Stimulated activated CD4-positive, alpha-beta T cell treated with anti-CD3 and anti-CD28 coated beads, Interleukin-12 subunit alpha, Interleukin-12 subunit beta, amount 100 ng/mL, for 48 hours (primary cell): ENCODE results near the gene PLLP.

Experiments
- DNase-seq, 3 donors: peaks; one replicate each; pipeline ENCODE4 v3.0.0-alpha.2; 2020; ENCODE audit warnings: low read depth in 2 of 3, low spot score in 1 of 3

The PLLP gene

GRCh38 chr16:57226701-57227621 lies 57.5 kb downstream of the PLLP start:
- no peak for DNase-seq

GRCh38 chr16:57225978-57226377 lies 58.5 kb downstream of the PLLP start:
- no peak for DNase-seq

- no peak for DNase-seq
Measured at GRCh38 chr16:57224651-57225335, 59.7 kb downstream of the PLLP start.

- DNase-seq: no peak
Measured at GRCh38 chr16:57223057-57223456, 61.4 kb downstream of the PLLP start.

GRCh38 chr16:57216968-57217367 lies 67.5 kb downstream of the PLLP start:
- DNase-seq: no peak

- no peak for DNase-seq
Measured at GRCh38 chr16:57213462-57213861, 71.0 kb downstream of the PLLP start.

- DNase-seq: no peak
Measured at GRCh38 chr16:57209780-57210179, 74.7 kb downstream of the PLLP start.

- no peak for DNase-seq
Measured at GRCh38 chr16:57208926-57209325, 75.5 kb downstream of the PLLP start.
